ENCODE data around the gene MYBPC1.
"Not testable (repeated sequence)": the region's sequence is repeated elsewhere in the genome, so short reads cannot be mapped to it uniquely, and the experiment has no call there.

Gene MYBPC1

DNA sequence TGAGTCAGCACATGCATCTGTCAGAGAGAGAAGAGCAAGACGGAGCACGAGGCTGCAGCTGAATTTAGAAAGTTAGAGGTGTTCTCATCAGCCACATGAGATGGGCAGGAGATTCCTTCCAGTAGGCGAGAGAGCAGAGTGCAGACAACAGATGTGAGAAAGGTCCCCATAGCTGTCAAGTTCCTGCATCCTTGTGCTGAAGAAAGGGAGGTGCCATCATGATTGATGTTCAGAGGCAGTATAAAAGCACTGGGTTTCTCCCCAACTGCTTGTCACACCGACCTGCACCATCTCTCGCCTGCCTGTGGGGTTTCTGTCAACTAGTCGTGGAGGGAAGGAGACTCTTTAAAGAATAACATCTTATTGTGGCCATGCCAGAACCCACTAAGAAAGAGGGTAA, at the start of gene MYBPC1:
Gene MYBPC1 (plus strand): TSS at position 272 of the 400 bp plus-strand sequence. CDS start 100 bp downstream, at position 372.
- no peak within 1 kb of the TSS for H3K4me3 ChIP-seq (ENCODE audit: low read depth, low read length)

GRCh38 chr12:101551362-101552114, 43.2 kb upstream of the MYBPC1 start:
- no peak overlapping the region for H3K4me3 ChIP-seq (ENCODE audit: low read depth, low read length)

DNA sequence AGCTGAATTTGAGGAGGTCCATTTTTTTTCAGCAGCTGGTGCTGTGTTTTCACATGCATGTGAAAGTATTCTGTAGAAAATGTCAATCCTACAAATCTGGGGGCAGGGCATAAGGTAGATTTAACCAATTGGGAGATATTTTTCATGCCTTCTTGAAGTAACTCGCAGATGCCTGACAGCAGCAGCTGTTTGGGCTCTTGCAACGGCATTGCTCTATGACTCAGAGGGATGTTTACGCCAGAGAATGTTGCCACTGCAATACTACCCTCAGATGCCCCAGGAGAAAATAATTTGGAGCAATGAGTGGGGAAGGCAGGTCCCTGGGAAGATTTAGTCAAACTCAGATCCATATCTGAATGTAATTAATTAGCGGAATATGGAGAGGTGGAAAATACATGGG, 42.5 kb upstream of the MYBPC1 start:
- no peak overlapping the region for H3K4me3 ChIP-seq (ENCODE audit: low read depth, low read length)

DNA sequence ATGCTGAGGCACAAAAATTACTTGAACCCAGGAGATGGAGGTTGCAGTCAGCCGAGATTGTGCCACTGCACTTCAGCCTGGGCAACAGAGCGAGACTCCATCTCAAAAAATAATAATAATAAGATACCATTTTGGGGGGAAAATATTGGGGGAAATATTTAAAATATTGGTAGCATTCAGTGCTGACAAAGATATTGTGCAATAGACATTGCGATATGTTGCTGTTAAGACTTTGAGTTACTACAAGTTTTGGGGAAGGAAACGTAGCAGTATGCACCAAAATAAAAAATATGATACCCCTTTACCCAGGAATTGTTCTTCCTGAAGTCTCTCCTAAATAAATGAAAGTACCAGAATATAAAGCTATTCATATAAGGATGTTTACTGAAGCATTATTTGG, 37.7 kb upstream of the MYBPC1 start:
- H3K4me3 ChIP-seq (ENCODE audit: low read depth, low read length), result no peak overlapping the region

DNA sequence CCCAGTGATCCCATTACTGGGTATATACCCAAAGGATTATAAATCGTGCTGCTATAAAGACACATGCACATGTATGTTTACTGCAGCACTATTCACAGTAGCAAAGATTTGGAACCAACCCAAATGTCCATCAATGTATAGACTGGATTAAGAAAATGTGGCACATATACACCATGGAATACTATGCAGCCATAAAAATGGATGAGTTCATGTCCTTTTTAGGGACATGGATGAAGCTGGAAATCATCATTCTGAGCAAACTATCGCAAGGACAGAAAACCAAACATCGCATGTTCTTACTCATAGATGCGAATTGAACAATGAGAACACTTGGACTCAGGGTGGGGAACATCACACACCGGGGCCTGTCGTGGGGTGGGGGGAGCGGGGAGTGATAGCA, 36.0 kb upstream of the MYBPC1 start:
- not testable (repeated sequence) for H3K4me3 ChIP-seq (ENCODE audit: low read depth, low read length)

- H3K4me3 ChIP-seq (ENCODE audit: low read depth, low read length), result no peak overlapping the region
Observed at GRCh38 chr12:101563212-101563611, 31.6 kb upstream of the MYBPC1 start.

GRCh38 chr12:101564912-101565311, 29.9 kb upstream of the MYBPC1 start:
- H3K4me3 ChIP-seq (ENCODE audit: low read depth, low read length), result no peak overlapping the region

GRCh38 chr12:101566318-101566717, 28.5 kb upstream of the MYBPC1 start:
- no peak overlapping the region for H3K4me3 ChIP-seq (ENCODE audit: low read depth, low read length)

DNA sequence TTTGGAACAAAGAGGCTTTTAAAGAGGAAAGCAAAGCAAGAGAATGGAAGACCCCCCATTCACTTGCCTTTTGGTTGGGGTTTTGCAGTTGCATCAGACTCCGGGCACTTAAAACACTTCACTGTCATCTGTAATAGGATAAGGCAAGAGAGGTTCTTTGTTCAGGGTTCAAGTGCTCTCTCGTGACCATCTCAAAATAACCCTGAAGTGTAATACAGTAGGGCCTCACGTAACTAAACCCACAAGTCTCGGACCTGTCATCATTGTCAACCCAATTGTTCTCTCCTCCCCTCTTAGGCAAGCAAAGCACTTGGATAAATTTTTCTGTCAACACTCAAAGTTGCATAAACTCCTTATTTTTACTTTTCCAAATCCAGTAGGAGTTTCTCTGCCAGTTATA, 26.9 kb upstream of the MYBPC1 start:
- no peak overlapping the region for H3K4me3 ChIP-seq (ENCODE audit: low read depth, low read length)

DNA sequence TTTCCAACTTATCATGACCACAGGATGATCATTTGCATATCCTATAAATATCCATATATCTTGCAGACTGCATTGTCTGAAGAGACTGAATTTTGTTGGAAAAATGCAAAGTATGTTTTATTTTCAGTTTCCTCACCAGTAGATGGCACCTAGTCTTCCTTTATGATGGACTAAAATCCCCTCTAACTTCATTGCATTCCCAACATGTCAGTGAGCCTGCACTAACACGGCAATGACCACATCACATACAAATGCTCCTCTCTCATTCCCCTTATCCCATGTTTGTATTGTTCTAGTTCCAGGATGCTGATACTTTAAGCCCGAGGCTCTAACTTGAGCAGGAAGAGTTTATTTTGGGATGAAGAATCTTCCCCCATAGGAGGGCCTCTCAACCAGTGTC, 24.7 kb upstream of the MYBPC1 start:
- H3K4me3 ChIP-seq (ENCODE audit: low read depth, low read length), result no peak overlapping the region

DNA sequence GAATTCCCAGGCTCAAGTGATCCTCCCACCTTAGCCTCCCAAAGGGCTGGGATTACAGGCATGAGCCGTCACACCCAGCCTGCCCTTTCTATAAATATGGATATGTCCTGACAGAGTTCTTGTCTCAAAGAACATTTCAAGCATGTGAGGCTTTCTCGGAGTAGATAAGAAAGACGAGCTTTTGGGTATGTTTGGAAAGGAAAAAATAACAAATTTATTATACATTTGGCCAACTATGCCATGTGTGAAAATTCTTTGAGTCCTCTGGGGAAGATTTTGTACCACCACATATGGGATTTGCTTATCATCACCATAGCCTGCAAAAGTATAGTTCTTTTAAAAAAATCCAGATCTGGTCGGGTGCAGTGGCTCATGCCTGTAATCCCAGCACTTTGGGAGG, 23.7 kb upstream of the MYBPC1 start:
- H3K4me3 ChIP-seq (ENCODE audit: low read depth, low read length), result no peak overlapping the region

GRCh38 chr12:101573743-101574142, 21.0 kb upstream of the MYBPC1 start:
- H3K4me3 ChIP-seq (ENCODE audit: low read depth, low read length), result no peak overlapping the region

GRCh38 chr12:101578417-101578816, 16.4 kb upstream of the MYBPC1 start:
- no peak overlapping the region for H3K4me3 ChIP-seq (ENCODE audit: low read depth, low read length)

DNA sequence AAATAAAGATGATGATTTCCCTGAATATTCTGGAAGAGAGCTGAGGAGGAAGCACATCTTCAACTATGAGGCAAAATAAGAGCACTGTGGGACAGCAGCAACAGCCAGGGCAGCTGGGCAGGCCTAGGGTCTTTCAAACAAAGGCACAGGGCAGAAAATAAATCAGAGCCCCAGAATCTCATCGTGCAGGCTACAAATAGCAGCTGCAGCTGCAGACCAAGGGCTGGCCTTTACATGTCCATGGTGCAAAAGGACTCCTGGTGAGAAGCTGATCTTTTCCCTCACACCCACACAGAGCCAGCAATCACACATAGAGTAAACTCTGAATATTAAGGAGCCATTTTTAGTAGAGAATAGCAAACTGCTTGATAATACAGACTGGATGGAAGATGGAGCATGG, 13.6 kb upstream of the MYBPC1 start:
- no peak overlapping the region for H3K4me3 ChIP-seq (ENCODE audit: low read depth, low read length)

DNA sequence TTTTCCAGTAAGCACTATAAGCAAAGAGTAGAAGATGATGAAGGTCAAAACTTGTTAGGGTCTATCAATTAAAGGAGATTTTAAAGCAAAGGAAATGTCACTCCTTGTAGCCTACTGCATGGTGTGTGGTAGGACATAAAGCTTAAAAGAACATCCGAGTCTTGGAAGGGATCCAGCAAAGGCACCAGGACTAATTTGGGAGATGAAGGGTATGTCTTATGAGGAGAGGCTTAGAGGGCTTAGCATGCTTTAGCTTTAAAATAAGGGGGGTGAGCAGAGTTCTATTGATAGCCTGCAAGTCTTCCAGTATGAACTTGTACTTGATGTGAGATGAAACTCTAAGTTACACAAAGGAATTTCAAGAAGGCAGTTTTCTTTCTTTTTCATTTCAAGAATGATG, 11.8 kb upstream of the MYBPC1 start:
- H3K4me3 ChIP-seq (ENCODE audit: low read depth, low read length), result no peak overlapping the region

GRCh38 chr12:101590383-101590782, 4.4 kb upstream of the MYBPC1 start:
- no peak overlapping the region for H3K4me3 ChIP-seq (ENCODE audit: low read depth, low read length)

- H3K4me3 ChIP-seq (ENCODE audit: low read depth, low read length), result no peak overlapping the region
Observed at GRCh38 chr12:101591781-101592180, 3.0 kb upstream of the MYBPC1 start.

DNA sequence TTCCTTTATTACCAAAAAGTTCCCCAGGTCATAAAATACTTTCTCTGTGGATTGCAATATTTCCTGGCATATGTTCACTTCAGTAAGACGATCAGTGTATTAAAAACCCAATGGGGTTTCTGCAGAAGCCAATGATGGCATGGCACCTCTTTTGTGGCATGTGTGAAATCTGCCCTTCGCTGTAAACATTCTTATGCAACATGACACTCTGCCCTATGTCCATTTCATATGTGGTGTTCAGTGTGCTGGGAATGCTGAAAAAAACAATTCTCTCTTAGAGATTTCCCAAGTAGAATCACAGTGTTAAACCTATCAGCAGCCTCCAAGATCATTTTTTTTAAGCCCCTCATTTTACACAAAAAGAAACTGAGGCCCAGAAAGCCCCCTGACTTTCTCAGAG, 2.3 kb upstream of the MYBPC1 start:
- H3K4me3 ChIP-seq (ENCODE audit: low read depth, low read length), result no peak overlapping the region

GRCh38 chr12:101592921-101593320, 1.9 kb upstream of the MYBPC1 start:
- no peak overlapping the region for H3K4me3 ChIP-seq (ENCODE audit: low read depth, low read length)

DNA sequence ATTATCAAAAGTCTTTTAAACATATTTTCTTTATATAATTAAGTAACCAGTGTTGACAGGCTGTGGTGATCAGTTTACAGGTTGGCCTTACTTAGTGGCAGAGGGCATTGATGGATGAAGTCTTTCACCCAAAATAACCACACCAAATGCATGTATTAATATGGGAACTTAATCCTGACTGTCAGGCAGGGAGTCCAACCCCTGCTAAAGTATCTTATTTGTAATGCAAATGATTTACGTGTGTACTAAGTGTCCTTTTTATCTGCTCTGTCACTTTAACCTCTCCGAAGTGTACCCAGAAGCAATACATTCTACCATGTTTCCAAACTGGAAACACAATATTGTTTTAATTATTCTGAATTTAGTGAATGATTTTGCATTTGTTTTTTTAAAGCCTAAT, 1.4 kb downstream of the MYBPC1 start:
- H3K4me3 ChIP-seq (ENCODE audit: low read depth, low read length), result no peak overlapping the region

GRCh38 chr12:101597164-101597563, 2.4 kb downstream of the MYBPC1 start:
- no peak overlapping the region for H3K4me3 ChIP-seq (ENCODE audit: low read depth, low read length)

GRCh38 chr12:101598483-101598882, 3.7 kb downstream of the MYBPC1 start:
- H3K4me3 ChIP-seq (ENCODE audit: low read depth, low read length), result no peak overlapping the region

DNA sequence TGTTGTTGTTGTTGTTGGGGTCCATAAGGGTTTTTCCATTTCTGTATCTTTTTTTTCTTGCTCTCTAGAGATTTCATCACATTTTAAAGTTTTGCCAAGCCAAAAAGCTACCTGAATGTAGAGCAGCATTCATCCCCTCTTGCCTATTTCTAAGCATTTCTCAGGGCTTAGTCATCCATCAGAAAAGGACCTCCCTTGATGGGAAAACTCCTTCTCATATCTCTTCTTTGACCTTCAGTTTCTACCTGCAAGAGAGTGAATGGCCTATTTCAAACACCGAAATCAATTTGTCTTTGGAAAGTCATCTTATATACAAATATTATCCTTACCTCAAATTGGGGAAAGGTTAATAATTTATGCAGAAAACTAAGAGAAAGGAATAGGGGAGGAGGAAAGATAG, 4.5 kb downstream of the MYBPC1 start:
- H3K4me3 ChIP-seq (ENCODE audit: low read depth, low read length), result no peak overlapping the region

Data from iPS-11a (cell line).